IPS-18a (cell line): Measurements from ENCODE around the gene PAPSS1.
"Not testable (repeated sequence)": the region's sequence is repeated elsewhere in the genome, so short reads cannot be mapped to it uniquely, and the experiment has no call there.

ENCODE experiments used
- H3K27ac ChIP-seq: one replicate; pipeline ENCODE4 v1.5.1; 2013; ENCODE audit warnings: low read length
- H3K27me3 ChIP-seq: one replicate; pipeline ENCODE4 v1.6.1; 2013; ENCODE audit warnings: mild to moderate bottlenecking, low read length; ENCODE audit not compliant: control insufficient read depth, insufficient read depth
- H3K36me3 ChIP-seq: one replicate; pipeline ENCODE4 v1.6.1; 2013; ENCODE audit warnings: low read depth, low read length; ENCODE audit not compliant: control insufficient read depth
- H3K4me1 ChIP-seq: one replicate; pipeline ENCODE4 v1.6.1; 2013; ENCODE audit warnings: low read depth, low read length; ENCODE audit not compliant: control insufficient read depth
- H3K4me3 ChIP-seq: one replicate; pipeline ENCODE4 v1.5.1; 2013; ENCODE audit warnings: low read length
- H3K9ac ChIP-seq: one replicate; pipeline ENCODE4 v1.6.1; 2013; ENCODE audit warnings: mild to moderate bottlenecking, low read length, moderate library complexity
- H3K9me3 ChIP-seq: one replicate; pipeline ENCODE4 v1.6.1; 2013; ENCODE audit warnings: low read depth, low read length; ENCODE audit not compliant: control insufficient read depth

The PAPSS1 gene

DNA sequence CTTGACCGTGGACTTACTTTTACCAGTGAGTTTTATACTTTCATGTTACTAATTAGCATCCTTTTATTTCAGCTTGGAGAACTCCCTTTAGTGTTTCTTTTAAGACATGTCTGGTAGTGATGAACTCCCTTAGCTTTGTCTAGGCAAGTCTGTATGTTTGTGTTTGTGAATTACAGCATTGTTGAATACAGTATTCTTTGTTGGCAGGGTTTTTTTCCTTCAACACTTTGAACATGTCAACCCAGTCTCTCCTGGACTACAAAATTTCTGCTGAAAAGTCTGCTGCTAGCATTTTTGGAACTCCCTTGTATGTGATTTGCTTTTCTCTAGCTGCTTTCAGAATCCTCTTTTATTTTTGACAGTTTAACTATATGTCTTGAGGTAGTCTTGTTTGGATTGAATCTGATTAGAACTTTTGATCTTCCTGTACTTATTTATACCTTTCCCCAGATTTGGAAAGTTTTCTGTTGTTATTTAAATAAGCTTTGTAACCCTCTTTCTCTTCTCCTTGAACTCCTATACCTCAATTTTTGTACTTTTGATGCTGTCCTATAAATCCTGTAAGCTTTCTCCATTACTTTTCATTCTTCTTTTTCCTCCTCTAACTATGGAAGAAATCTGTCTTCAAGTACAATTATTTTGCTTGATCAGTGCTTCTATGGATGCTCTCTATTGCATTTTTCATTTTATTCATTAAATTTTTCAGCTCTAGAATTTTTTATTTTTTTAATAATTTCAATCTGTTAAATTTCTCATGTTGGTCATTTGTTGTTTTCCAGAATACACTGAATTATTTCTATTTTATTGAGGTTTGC, 14.1 kb downstream of the PAPSS1 start:
- Histone ChIP-seq H3K27me3 (no peaks in the 10 kb centered on the region), H3K36me3 (no peaks in the 10 kb centered on the region), H3K9ac (no peak overlapping the region), H3K9me3 (peaks cover 12% of the 10 kb centered on the region), H3K4me3 (no peak overlapping the region), H3K27ac (no peak overlapping the region), H3K4me1 (peaks cover 3% of the 10 kb centered on the region)

DNA sequence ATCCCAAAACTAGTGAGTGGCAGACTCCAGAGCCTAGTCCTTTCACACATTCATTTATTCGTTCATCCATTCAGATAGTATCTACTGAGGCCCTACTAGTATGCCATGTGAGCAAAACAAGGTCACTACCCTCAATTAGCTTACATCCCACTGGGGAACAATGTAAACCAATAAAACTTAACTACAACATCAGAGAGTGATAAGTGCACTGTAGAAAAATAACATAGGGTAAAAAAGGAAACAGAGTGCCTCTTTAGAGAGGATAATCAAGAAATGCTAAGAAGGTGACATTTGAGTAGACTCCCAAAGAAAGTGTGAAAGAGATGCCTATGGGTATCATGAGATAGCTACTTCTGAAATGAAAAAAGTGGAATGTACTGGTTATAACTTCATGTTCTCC, 18.5 kb downstream of the PAPSS1 start:
- Histone ChIP-seq H3K4me3 (no peak overlapping the region), H3K4me1 (no peaks in the 10 kb centered on the region), H3K27me3 (no peaks in the 10 kb centered on the region), H3K9ac (no peak overlapping the region), H3K9me3 (peaks cover 8% of the 10 kb centered on the region), H3K27ac (no peak overlapping the region), H3K36me3 (peaks cover 18% of the 10 kb centered on the region)

DNA sequence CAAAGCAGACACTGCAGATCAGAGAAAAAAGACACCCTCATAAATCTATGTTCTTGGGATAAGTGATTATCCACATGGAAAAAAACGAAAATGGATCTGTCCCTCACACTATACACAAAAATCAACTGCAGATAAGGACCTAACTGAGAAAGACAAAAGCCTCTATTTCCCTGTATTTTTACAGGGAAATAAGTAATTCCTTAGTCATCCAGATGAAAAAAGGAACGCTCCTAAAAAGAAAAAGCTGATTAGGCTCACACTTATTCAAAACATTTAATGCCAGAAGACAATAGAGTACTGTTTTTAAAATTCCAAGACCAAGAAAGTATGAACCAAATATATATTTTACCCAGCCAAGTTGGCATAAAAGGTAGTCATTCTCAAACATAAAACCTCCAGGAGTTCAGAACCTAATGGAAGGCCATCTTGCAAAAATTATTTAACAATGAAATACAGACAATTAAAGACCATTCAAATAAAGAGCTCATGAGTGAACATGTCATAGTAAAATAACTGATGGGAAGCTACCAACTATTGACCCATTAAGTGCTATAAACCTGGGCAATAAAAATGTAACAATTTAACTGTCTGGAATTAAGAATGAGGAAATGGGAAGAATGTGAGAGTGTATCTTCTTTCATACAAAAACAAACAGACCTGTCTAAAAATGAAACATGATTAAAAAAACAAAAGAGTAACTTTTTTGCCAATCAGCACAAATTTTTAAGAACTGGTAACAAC, 20.4 kb downstream of the PAPSS1 start:
- no peak overlapping the region for H3K27ac ChIP-seq
- H3K36me3 ChIP-seq: peaks cover 18% of the 10 kb centered on the region
- H3K9me3 ChIP-seq: no peaks in the 10 kb centered on the region
- H3K9ac ChIP-seq: no peak overlapping the region
- H3K4me1 ChIP-seq: no peaks in the 10 kb centered on the region
- H3K27me3 ChIP-seq: no peaks in the 10 kb centered on the region
- no peak overlapping the region for H3K4me3 ChIP-seq

DNA sequence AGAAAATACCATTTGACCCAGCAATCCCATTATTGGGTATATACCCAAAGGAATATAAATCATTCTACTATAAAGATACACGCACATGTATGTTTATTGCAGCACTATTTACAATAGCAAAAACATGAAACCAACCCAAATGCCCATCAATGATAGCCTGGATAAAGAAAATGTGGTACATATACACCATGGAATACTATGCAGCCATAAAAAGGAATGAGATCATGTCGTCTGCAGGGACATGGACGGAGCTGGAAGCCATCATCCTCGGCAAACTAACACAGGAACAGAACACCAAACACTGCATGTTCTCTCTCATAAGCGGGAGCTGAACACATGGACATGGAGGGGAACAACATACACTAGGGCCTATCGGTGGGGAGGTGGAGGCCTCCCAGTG, 23.8 kb downstream of the PAPSS1 start:
- not testable (repeated sequence) for H3K4me3 ChIP-seq, H3K9ac ChIP-seq, H3K4me1 ChIP-seq, H3K9me3 ChIP-seq, H3K27ac ChIP-seq, H3K27me3 ChIP-seq
- H3K36me3 ChIP-seq: peaks cover 18% of the 10 kb centered on the region

DNA sequence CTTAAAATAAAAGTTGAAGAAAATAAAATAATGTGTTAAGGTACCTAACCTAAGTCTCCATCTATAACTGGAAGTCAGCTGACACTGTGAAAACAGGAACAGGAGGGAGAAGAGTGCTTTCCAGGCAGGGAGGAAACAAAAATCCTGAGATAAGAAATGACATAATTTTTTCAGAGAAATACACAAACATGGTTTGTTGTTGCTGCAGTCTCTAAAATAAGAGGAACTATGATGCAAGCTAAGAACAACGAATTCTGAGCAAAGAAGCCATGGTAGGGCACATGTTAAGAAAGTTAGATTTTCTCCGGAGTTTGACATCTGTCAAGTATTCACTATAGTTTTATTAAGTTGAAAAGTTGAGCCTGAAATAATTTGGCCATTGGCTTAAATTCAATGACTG, 26.9 kb downstream of the PAPSS1 start:
- Histone ChIP-seq H3K27ac (no peak overlapping the region), H3K9me3 (no peaks in the 10 kb centered on the region), H3K4me1 (no peaks in the 10 kb centered on the region), H3K9ac (no peak overlapping the region), H3K36me3 (peaks cover 8% of the 10 kb centered on the region), H3K4me3 (no peak overlapping the region), H3K27me3 (no peaks in the 10 kb centered on the region)

DNA sequence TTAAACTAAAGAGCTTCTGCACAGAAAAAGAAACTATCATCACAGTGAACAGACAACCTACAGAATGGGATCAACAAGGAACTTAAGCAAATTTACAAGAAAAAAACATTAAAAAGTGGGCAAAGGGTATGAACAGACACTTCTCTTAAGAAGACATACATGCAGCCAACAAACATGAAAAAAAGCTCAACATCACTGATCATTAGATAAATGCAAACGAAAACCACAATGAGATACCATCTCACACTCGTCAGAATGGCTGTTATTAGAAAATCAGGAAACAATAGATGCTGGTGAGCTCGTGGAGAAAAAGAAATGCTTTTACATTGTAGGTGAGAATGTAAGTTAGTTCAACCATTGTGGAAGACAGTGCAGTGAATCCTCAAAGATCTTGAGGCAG, 27.8 kb downstream of the PAPSS1 start:
- H3K36me3 ChIP-seq: peaks cover 5% of the 10 kb centered on the region
- H3K27ac ChIP-seq: no peak overlapping the region
- no peaks in the 10 kb centered on the region for H3K27me3 ChIP-seq
- H3K4me3 ChIP-seq: no peak overlapping the region
- H3K9ac ChIP-seq: no peak overlapping the region
- H3K9me3 ChIP-seq: no peaks in the 10 kb centered on the region
- no peaks in the 10 kb centered on the region for H3K4me1 ChIP-seq

DNA sequence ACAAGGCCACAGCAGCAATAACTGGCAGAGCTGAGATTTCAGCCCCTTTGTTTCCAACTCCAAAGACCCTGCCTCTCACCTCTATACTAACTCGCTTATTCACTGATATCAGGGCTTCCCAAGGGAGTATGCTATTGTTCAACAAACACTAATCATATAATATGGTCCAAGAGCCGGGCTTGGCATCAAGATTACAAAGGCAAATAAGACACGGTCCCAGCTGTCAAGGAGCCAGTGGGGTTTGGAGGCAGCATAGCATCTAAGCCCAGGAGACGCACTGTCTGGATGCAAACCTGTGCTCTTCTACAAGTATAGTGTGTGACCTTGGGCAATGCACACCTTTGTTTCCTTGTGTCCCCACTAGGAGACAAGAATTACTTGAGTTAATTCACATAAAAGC, 28.7 kb downstream of the PAPSS1 start:
- peaks cover 4% of the 10 kb centered on the region for H3K36me3 ChIP-seq
- H3K4me1 ChIP-seq: no peaks in the 10 kb centered on the region
- H3K9me3 ChIP-seq: no peaks in the 10 kb centered on the region

DNA sequence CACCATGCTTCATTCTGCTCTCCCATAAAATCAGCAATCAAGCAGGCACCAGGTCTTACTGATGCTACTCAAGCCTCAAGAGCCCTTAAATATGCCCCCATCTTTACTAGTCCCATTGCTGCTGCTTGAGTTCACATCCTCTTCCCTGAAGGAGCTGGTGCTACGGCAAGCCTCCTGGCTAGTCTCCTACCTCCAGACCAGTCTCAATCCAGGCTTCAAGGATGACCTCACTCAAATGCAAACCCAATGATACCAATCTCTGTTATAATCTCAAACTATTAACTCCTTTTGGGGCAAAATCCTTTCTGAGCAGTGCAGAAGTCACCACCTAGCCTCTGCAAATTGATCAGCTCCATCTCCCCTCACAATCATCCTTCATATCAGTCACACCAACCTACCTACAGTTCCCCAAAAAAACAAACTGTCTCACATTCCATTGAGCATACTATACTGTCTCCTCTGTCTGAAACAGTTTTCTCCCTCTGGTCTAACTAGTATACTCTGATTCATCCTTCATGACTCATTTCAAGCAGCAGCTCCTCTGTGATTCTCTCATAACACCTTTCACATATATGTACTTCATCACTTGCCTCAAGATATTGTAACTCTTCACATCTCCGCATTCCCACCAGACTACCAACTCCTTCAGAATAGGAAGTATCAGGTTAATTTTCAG, 30.0 kb downstream of the PAPSS1 start:
- Histone ChIP-seq H3K27me3 (no peaks in the 10 kb centered on the region), H3K4me3 (no peak overlapping the region), H3K9ac (no peak overlapping the region), H3K27ac (no peak overlapping the region), H3K4me1 (no peaks in the 10 kb centered on the region), H3K36me3 (peaks cover 6% of the 10 kb centered on the region), H3K9me3 (no peaks in the 10 kb centered on the region)

More for the DNA sequence above, 28.7 kb downstream of the PAPSS1 start:
- no peak overlapping the region for H3K4me3 ChIP-seq
- H3K27me3 ChIP-seq: no peaks in the 10 kb centered on the region
- H3K27ac ChIP-seq: no peak overlapping the region
- H3K9ac ChIP-seq: no peak overlapping the region

DNA sequence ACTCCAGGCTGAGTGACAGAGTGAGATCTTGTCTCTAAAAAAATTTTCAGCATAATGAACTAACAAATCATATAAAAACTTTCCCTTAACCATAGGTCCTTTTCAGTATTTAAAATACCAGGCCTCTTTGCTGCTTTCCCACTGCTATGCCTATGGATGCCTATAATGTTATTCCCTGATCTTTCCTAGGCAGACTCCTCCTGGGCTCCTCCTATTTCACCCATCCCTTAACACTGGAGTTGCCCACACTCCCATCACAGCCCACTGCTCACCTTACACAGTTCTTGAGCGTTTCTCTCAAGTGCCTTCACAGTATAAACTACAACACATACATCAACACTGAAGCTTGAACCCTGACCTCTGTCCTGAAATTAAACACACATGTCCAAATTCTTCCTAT, 31.6 kb downstream of the PAPSS1 start:
- no peaks in the 10 kb centered on the region for H3K27me3 ChIP-seq
- no peaks in the 10 kb centered on the region for H3K9me3 ChIP-seq
- no peaks in the 10 kb centered on the region for H3K4me1 ChIP-seq
- H3K27ac ChIP-seq: no peak overlapping the region
- H3K36me3 ChIP-seq: peaks cover 8% of the 10 kb centered on the region
- no peak overlapping the region for H3K9ac ChIP-seq
- H3K4me3 ChIP-seq: no peak overlapping the region

DNA sequence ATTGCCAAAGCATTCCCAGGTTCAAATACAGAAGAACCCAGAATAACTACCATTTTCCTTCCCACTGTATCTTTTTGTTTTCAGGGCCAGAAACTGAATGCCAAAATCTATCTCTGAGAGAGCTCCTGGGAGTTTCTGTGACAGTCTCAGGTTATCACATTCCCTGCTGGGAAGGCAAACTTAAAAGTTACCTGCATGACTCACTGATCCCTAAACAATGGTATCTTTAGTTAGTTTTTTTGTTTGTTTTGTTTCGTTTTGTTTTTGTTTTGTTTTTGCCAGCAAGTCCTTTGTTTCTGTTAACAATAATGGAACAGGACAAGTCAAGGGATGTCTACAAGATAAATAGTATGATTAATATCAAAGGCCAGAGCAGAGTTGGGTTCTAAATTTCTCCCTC, 34.3 kb downstream of the PAPSS1 start:
- H3K36me3 ChIP-seq: peaks cover 8% of the 10 kb centered on the region
- no peaks in the 10 kb centered on the region for H3K4me1 ChIP-seq
- H3K4me3 ChIP-seq: no peak overlapping the region
- H3K9ac ChIP-seq: no peak overlapping the region
- no peak overlapping the region for H3K27ac ChIP-seq
- no peaks in the 10 kb centered on the region for H3K9me3 ChIP-seq
- no peaks in the 10 kb centered on the region for H3K27me3 ChIP-seq

DNA sequence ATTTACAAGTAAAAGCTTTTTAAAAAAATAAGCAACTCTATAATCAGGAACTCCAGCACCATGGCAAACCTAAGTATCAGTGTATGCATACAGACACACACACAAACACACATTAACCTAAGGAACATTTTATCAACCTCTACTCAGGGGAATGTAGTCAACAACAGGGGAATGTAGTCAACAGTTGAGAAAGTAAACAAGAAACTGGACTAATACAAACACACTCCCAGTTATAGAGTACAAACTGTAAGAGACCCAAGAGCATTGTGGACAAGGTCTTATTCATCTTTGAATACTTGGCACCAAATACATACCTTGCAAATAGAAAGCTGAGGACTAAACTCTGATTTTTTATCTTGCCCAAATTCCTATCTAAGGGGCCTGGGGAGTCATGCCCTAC, 36.2 kb downstream of the PAPSS1 start:
- H3K36me3 ChIP-seq: peaks cover 14% of the 10 kb centered on the region

More for the DNA sequence above, 36.2 kb downstream of the PAPSS1 start:
- no peaks in the 10 kb centered on the region for H3K9me3 ChIP-seq
- H3K27me3 ChIP-seq: no peaks in the 10 kb centered on the region
- no peak overlapping the region for H3K4me3 ChIP-seq
- no peaks in the 10 kb centered on the region for H3K4me1 ChIP-seq
- no peak overlapping the region for H3K27ac ChIP-seq
- H3K9ac ChIP-seq: no peak overlapping the region
